HUES48 (cell line): Measurements from ENCODE around the gene ZSWIM1.
"Not testable (repeated sequence)": the region's sequence is repeated elsewhere in the genome, so short reads cannot be mapped to it uniquely, and the experiment has no call there.

Experiments
- H3K27ac ChIP-seq: one replicate; pipeline ENCODE4 v1.7.0; 2013; ENCODE audit warnings: low read depth, low read length, inconsistent platforms
- H3K27me3 ChIP-seq: 2 replicates; pipeline ENCODE4 v1.6.1; 2013; ENCODE audit warnings: mild to moderate bottlenecking, low read length; ENCODE audit not compliant: control insufficient read depth, insufficient read depth
- H3K36me3 ChIP-seq: 2 replicates; pipeline ENCODE4 v1.6.1; 2013; ENCODE audit warnings: low read length; ENCODE audit not compliant: control insufficient read depth, insufficient read depth
- H3K4me1 ChIP-seq: 2 replicates; pipeline ENCODE4 v1.6.1; 2013; ENCODE audit warnings: mild to moderate bottlenecking, low read length; ENCODE audit not compliant: control insufficient read depth, insufficient read depth
- H3K4me3 ChIP-seq: 2 replicates; pipeline ENCODE4 v1.5.1; 2013; ENCODE audit warnings: mild to moderate bottlenecking, low read depth, low read length
- H3K9ac ChIP-seq: 2 replicates; pipeline ENCODE4 v1.6.1; 2013; ENCODE audit warnings: mild to moderate bottlenecking, low read depth, low read length, moderate library complexity
- H3K9me3 ChIP-seq: 2 replicates; pipeline ENCODE4 v1.6.1; 2013; ENCODE audit warnings: low read length; ENCODE audit not compliant: control insufficient read depth, insufficient read depth

Gene ZSWIM1

GRCh38 chr20:45921337-45922189 lies 40.5 kb downstream of the ZSWIM1 start:
- no peaks in the 10 kb centered on the region for H3K36me3 ChIP-seq
- no peaks in the 10 kb centered on the region for H3K9me3 ChIP-seq
- H3K4me1 ChIP-seq: no peaks in the 10 kb centered on the region
- H3K4me3 ChIP-seq: no peak overlapping the region
- H3K27ac ChIP-seq: no peak overlapping the region
- no peak overlapping the region for H3K9ac ChIP-seq
- H3K27me3 ChIP-seq: no peaks in the 10 kb centered on the region

- Histone ChIP-seq H3K27ac (no peak overlapping the region), H3K4me1 (no peaks in the 10 kb centered on the region), H3K9me3 (no peaks in the 10 kb centered on the region)
Observed at GRCh38 chr20:45924391-45925261, 43.6 kb downstream of the ZSWIM1 start.

GRCh38 chr20:45925821-45926506 lies 44.9 kb downstream of the ZSWIM1 start:
- no peaks in the 10 kb centered on the region for H3K4me1 ChIP-seq
- no peak overlapping the region for H3K9ac ChIP-seq
- no peaks in the 10 kb centered on the region for H3K27me3 ChIP-seq
- no peaks in the 10 kb centered on the region for H3K36me3 ChIP-seq
- no peak overlapping the region for H3K4me3 ChIP-seq
- no peaks in the 10 kb centered on the region for H3K9me3 ChIP-seq
- H3K27ac ChIP-seq: no peak overlapping the region

More at GRCh38 chr20:45924391-45925261, 43.6 kb downstream of the ZSWIM1 start:
- H3K9ac ChIP-seq: no peak overlapping the region
- no peaks in the 10 kb centered on the region for H3K27me3 ChIP-seq
- H3K36me3 ChIP-seq: no peaks in the 10 kb centered on the region
- H3K4me3 ChIP-seq: no peak overlapping the region

- no peaks in the 10 kb centered on the region for H3K4me1 ChIP-seq
- no peak overlapping the region for H3K4me3 ChIP-seq
- no peak overlapping the region for H3K9ac ChIP-seq
- no peaks in the 10 kb centered on the region for H3K9me3 ChIP-seq
- H3K27ac ChIP-seq: no peak overlapping the region
- H3K27me3 ChIP-seq: no peaks in the 10 kb centered on the region
- no peaks in the 10 kb centered on the region for H3K36me3 ChIP-seq
Observed at GRCh38 chr20:45926731-45927070, 45.7 kb downstream of the ZSWIM1 start.

- no peaks in the 10 kb centered on the region for H3K36me3 ChIP-seq
- H3K4me3 ChIP-seq: no peak overlapping the region
- H3K27ac ChIP-seq: no peak overlapping the region
Observed at GRCh38 chr20:45927071-45927878, 46.2 kb downstream of the ZSWIM1 start.

GRCh38 chr20:45931680-45932079 lies 50.7 kb downstream of the ZSWIM1 start:
- H3K9me3 ChIP-seq, H3K9ac ChIP-seq: not testable (repeated sequence)

More at GRCh38 chr20:45927071-45927878, 46.2 kb downstream of the ZSWIM1 start:
- Histone ChIP-seq H3K9me3 (no peaks in the 10 kb centered on the region), H3K9ac (no peak overlapping the region), H3K27me3 (no peaks in the 10 kb centered on the region), H3K4me1 (no peaks in the 10 kb centered on the region)

GRCh38 chr20:45933266-45934045 lies 52.4 kb downstream of the ZSWIM1 start:
- Histone ChIP-seq H3K27me3 (no peaks in the 10 kb centered on the region), H3K27ac (peak overlapping the region; percentile 100), H3K36me3 (peaks cover 15% of the 10 kb centered on the region), H3K9me3 (no peaks in the 10 kb centered on the region), H3K4me1 (peaks cover 19% of the 10 kb centered on the region), H3K4me3 (peak overlapping the region; percentile 75), H3K9ac (peak overlapping the region; percentile 100)

More at GRCh38 chr20:45931680-45932079, 50.7 kb downstream of the ZSWIM1 start:
- not testable (repeated sequence) for H3K4me1 ChIP-seq, H3K27me3 ChIP-seq, H3K27ac ChIP-seq, H3K36me3 ChIP-seq, H3K4me3 ChIP-seq

- Histone ChIP-seq H3K4me1 (peaks cover 25% of the 10 kb centered on the region), H3K9ac (peak overlapping the region; percentile 100), H3K27me3 (no peaks in the 10 kb centered on the region), H3K27ac (peak overlapping the region; percentile 100), H3K36me3 (peaks cover 21% of the 10 kb centered on the region), H3K4me3 (peak overlapping the region; percentile 75), H3K9me3 (no peaks in the 10 kb centered on the region)
Observed at GRCh38 chr20:45934046-45934585, 53.1 kb downstream of the ZSWIM1 start.
